Measurements from ENCODE around the gene EDAR. TPM values are rescaled to one million over a fixed set of nuclear protein-coding genes. Genes with fewer than 3 reads are reported as not detected.

EDAR gene
- total and polyA plus RNA-seq, 4 donors: not detected

DNA sequence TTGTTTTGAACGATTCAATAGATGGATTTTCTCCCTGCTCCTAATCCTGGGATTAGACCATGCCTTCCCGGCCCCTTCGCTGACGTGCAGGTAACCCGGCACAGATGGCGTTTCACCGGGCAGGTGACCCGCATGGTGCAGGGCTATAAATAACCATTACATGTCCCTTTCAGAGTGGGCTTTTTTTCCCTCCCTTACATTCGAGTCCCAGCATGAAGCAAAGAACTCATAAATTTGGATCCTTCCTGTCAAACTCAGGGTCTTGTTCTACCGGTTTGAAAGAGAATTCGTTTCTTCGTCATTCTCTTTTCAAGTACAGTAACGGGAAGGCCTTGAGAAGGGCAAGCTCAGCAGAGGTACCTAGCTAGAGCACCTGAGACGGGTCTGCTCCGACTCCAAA is 46.1 kb downstream of the EDAR start:
- no peak overlapping the region for H3K4me3 ChIP-seq (ENCODE audit: low read length in 2 of 2)
- peaks cover 2% of the 10 kb centered on the region for H3K9me3 ChIP-seq (ENCODE audit: control insufficient read depth, low read length)
- 90 to 93% methylated on average over 15 of the region's 15 CpGs for WGBS, 2 donors
- DNase-seq (peak in 1 of 2 donors; percentile 59), ATAC-seq (ENCODE audit: low FRiP score) (no peak)
- no peaks in the 10 kb centered on the region for H3K4me1 ChIP-seq (ENCODE audit: control insufficient read depth in 1 of 2, insufficient read depth in 2 of 2, low read length in 2 of 2)
- no peak overlapping the region for H3K27ac ChIP-seq (ENCODE audit: low read depth in 1 of 2, low read length in 2 of 2)
- H3K27me3 ChIP-seq (ENCODE audit: control insufficient read depth in 1 of 2, insufficient read depth in 2 of 2, low read length in 1 of 2): no peaks in the 10 kb centered on the region
- intact Hi-C loops (cut with DNase I): no loop called here
- no peaks in the 10 kb centered on the region for H3K36me3 ChIP-seq (ENCODE audit: control insufficient read depth in 1 of 2, insufficient read depth in 2 of 2, low read length in 1 of 2)

DNA sequence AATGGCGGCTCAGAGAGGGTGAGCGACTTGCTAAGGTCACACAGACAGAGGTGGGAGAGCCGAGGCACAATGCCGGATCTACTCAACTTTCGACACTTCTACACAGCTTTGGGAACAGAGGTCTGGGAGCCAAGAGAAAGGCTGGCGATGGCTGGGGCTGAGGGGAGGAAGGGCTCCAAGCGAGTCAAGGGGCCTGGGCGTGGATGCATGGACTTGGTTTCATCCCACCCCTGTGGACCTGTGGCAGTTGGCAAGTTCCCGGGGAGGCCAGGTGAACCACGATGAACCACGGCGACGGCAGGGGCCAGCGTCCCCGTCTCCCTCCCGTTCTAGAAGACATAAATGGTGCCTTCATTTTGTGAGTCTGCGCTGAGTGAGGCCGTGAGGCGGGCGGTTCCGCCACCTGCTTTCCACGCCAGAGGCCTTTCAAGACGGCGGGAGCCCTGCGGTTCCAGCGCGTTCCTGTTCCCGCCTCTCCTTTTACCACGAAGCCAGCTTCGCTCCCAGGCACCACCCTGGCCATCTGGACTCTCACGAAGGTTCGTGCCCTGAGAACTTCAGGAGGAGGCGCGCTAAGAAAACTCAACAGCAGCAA is 46.7 kb downstream of the EDAR start:
- 97 to 100% methylated on average over 34 of the region's 34 CpGs for WGBS, 2 donors
- DNase-seq: peak in 1 of 2 donors; percentile 63
- Histone ChIP-seq H3K36me3 (ENCODE audit: control insufficient read depth in 1 of 2, insufficient read depth in 2 of 2, low read length in 1 of 2) (no peaks in the 10 kb centered on the region), H3K4me3 (ENCODE audit: low read length in 2 of 2) (no peak overlapping the region), H3K27me3 (ENCODE audit: control insufficient read depth in 1 of 2, insufficient read depth in 2 of 2, low read length in 1 of 2) (no peaks in the 10 kb centered on the region), H3K9me3 (ENCODE audit: control insufficient read depth, low read length) (no peaks in the 10 kb centered on the region), H3K4me1 (ENCODE audit: control insufficient read depth in 1 of 2, insufficient read depth in 2 of 2, low read length in 2 of 2) (no peaks in the 10 kb centered on the region), H3K27ac (ENCODE audit: low read depth in 1 of 2, low read length in 2 of 2) (no peak overlapping the region)
- intact Hi-C loops (cut with DNase I): no loop called here
- ATAC-seq (ENCODE audit: low FRiP score): no peak

DNA sequence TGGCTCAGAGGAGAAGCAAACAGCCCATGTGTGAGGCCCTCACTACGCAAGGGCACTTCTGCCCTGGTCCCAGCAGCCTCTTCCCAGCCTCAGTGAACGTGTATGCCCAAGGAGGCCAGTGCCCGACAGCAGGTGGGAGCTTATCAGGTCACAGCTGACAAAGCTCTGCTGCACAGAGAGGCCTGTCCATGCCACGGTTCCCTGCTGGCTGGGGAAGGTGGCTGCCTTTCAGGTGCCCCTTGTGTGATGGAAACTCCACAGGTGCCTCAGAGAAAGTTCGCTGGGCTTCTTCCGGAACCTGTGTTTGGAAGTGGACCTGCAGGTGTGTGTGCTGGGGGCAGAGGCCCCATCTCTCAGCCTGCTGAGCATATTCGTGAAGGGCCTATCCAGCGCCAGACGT is 47.3 kb downstream of the EDAR start:
- H3K36me3 ChIP-seq (ENCODE audit: control insufficient read depth in 1 of 2, insufficient read depth in 2 of 2, low read length in 1 of 2): no peaks in the 10 kb centered on the region
- WGBS, 2 donors: 96% methylated on average over 9 of the region's 9 CpGs
- no peak overlapping the region for H3K27ac ChIP-seq (ENCODE audit: low read depth in 1 of 2, low read length in 2 of 2)
- DNase-seq: no peak
- H3K27me3 ChIP-seq (ENCODE audit: control insufficient read depth in 1 of 2, insufficient read depth in 2 of 2, low read length in 1 of 2): no peaks in the 10 kb centered on the region
- H3K4me3 ChIP-seq (ENCODE audit: low read length in 2 of 2): no peak overlapping the region
- no peak for ATAC-seq (ENCODE audit: low FRiP score)
- H3K4me1 ChIP-seq (ENCODE audit: control insufficient read depth in 1 of 2, insufficient read depth in 2 of 2, low read length in 2 of 2): no peaks in the 10 kb centered on the region
- H3K9me3 ChIP-seq (ENCODE audit: control insufficient read depth, low read length): no peaks in the 10 kb centered on the region
- intact Hi-C loops (cut with DNase I): no loop called here

DNA sequence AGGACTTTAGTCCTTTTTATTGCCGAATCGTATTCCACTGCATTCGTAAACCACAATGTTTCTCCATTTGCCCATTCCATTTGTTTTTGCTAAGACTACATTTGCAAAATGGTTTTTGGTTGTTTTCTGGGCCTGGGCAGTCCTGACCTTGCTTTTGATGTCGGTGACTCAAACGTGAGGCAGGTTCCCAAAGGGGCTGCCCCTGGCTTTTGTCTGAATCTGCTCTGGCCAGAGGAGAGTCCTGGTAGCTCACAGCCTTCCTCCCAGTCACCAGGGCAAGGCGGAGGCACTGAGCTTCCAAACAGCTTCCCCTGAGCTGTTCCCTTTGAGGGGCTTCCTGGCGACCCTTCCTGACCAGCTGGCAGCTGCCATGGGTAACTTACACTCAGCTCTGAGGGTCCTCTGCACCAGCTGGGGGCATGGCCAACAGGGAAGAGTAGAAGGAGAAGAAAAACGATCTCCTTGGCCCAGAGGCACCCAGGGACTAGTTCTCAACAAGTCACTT is 47.8 kb downstream of the EDAR start:
- Histone ChIP-seq H3K9me3 (ENCODE audit: control insufficient read depth, low read length) (no peaks in the 10 kb centered on the region), H3K27me3 (ENCODE audit: control insufficient read depth in 1 of 2, insufficient read depth in 2 of 2, low read length in 1 of 2) (no peaks in the 10 kb centered on the region), H3K4me1 (ENCODE audit: control insufficient read depth in 1 of 2, insufficient read depth in 2 of 2, low read length in 2 of 2) (no peaks in the 10 kb centered on the region), H3K27ac (ENCODE audit: low read depth in 1 of 2, low read length in 2 of 2) (no peak overlapping the region), H3K36me3 (ENCODE audit: control insufficient read depth in 1 of 2, insufficient read depth in 2 of 2, low read length in 1 of 2) (no peaks in the 10 kb centered on the region), H3K4me3 (ENCODE audit: low read length in 2 of 2) (no peak overlapping the region)
- DNase-seq (peak in 1 of 2 donors; percentile 37), ATAC-seq (ENCODE audit: low FRiP score) (no peak)
- intact Hi-C loops (cut with DNase I): no loop called here
- 83 to 86% methylated on average over 8 of the region's 8 CpGs for WGBS, 2 donors

DNA sequence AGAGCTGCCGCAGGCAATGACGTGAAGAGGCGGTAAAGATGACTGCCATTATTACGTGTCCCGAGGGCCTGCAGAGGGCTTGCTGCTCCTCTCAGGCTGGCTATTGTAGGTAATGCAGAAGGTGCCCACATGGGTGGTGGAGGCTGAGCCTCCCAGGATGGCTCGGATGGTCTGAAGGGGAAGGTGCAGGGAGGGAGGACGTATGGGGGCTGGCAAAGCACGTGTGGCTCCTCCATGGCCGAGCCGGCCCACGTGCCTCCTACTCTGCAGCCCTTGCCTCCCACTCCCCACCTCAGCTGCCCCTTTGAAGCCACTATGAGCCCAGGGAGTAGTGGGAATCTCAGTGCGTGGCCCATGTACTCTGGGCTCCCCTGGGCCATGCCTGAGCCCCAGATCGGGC is 48.9 kb downstream of the EDAR start:
- Histone ChIP-seq H3K4me1 (ENCODE audit: control insufficient read depth in 1 of 2, insufficient read depth in 2 of 2, low read length in 2 of 2) (no peaks in the 10 kb centered on the region), H3K27me3 (ENCODE audit: control insufficient read depth in 1 of 2, insufficient read depth in 2 of 2, low read length in 1 of 2) (no peaks in the 10 kb centered on the region), H3K27ac (ENCODE audit: low read depth in 1 of 2, low read length in 2 of 2) (no peak overlapping the region), H3K9me3 (ENCODE audit: control insufficient read depth, low read length) (no peaks in the 10 kb centered on the region), H3K36me3 (ENCODE audit: control insufficient read depth in 1 of 2, insufficient read depth in 2 of 2, low read length in 1 of 2) (no peaks in the 10 kb centered on the region), H3K4me3 (ENCODE audit: low read length in 2 of 2) (no peak overlapping the region)
- intact Hi-C loops (cut with DNase I): no loop called here
- peak in 1 of 2 donors; percentile 44 for DNase-seq
- ATAC-seq (ENCODE audit: low FRiP score): no peak
- WGBS, 2 donors: 87 to 92% methylated on average over 13 of the region's 13 CpGs

DNA sequence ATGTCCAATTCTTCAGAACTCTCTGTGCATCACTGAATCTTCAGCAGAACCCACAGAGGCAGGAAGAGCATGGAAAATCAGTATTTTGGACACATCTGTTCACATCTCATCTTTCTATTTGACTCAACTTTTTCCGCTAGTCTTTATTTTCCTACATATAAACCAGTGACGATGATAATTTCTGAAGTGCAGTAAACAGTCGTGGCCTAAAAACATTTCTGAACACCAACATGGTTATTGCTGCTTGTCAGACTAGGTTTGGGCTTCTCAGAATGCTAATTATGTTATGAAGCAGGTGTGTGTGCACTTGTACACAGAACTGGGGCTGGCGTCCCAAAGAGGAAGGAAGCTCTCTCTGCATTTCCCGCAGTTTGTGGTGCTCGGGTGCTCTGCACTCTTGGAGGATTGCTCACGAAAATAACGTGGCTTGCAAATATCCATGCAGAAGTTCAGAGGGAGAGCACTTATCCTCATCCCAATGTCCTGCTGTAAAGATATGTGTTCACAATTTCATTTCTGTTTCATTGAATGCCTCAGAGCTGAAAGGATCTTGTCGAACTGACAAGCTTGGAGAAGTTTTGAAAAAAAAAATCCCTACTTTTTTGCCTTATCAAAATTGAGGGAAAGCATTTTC is 50.8 kb downstream of the EDAR start:
- ATAC-seq (ENCODE audit: low FRiP score) (no peak), DNase-seq (peak in 1 of 2 donors; percentile 5)
- H3K4me1 ChIP-seq (ENCODE audit: control insufficient read depth in 1 of 2, insufficient read depth in 2 of 2, low read length in 2 of 2): no peaks in the 10 kb centered on the region
- no peak overlapping the region for H3K27ac ChIP-seq (ENCODE audit: low read depth in 1 of 2, low read length in 2 of 2)
- H3K9me3 ChIP-seq (ENCODE audit: control insufficient read depth, low read length): no peaks in the 10 kb centered on the region
- 82 to 83% methylated on average over 9 of the region's 9 CpGs for WGBS, 2 donors
- no peaks in the 10 kb centered on the region for H3K27me3 ChIP-seq (ENCODE audit: control insufficient read depth in 1 of 2, insufficient read depth in 2 of 2, low read length in 1 of 2)
- intact Hi-C loops (cut with DNase I): no loop called here
- no peak overlapping the region for H3K4me3 ChIP-seq (ENCODE audit: low read length in 2 of 2)
- H3K36me3 ChIP-seq (ENCODE audit: control insufficient read depth in 1 of 2, insufficient read depth in 2 of 2, low read length in 1 of 2): no peaks in the 10 kb centered on the region

DNA sequence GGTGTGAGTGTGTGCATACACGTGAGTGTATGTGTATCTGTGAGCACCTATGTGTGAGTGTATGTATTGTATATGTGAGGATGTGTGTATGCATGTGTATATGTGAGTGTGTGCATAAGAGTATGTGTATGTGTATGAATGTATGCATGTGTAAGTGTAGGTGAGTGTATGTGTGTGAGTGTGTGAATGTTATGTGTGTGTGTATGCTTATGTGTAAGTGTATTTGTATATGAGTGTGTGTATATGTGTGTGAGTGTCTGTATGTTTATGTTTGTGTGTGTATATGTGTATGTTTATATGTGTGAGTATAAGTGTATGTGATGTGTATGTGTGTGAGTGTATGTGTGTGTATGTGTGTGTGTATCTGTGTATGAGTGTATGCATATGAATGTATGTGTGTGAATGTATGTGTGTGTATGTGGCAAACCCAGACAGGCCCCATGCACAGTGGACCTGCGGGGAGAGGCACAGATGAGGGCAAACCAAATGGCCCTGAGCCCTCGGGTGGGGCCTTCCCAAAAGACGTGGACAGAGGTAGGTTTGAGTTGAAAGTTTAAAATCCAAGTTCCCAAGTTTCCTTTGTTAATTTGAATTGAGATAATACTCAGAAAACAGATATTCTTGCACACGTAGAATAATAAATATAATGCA is 51.5 kb downstream of the EDAR start:
- 84 to 92% methylated on average over 5 of the region's 5 CpGs for WGBS, 2 donors

DNA sequence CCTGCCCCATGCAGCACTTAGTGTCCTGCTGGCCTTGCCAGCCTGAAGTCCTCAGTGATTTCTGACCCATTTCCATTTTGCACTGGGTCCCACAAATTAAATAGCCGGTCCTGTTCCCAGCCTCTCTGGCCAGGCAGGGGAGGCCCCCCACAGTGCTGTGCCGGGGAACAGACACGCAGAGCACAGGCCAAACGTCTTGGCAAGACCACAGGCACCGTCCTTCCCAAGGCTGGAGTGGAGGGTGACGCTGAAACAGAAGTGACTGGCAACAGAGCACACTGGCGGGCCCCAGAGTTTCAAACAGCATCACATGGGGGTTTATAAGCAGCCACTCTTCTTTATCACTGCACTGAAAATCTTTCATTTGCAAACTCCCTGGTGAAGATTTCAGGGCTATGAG is 52.2 kb downstream of the EDAR start:
- Histone ChIP-seq H3K27me3 (ENCODE audit: control insufficient read depth in 1 of 2, insufficient read depth in 2 of 2, low read length in 1 of 2) (no peaks in the 10 kb centered on the region), H3K27ac (ENCODE audit: low read depth in 1 of 2, low read length in 2 of 2) (no peak overlapping the region), H3K36me3 (ENCODE audit: control insufficient read depth in 1 of 2, insufficient read depth in 2 of 2, low read length in 1 of 2) (no peaks in the 10 kb centered on the region), H3K4me1 (ENCODE audit: control insufficient read depth in 1 of 2, insufficient read depth in 2 of 2, low read length in 2 of 2) (no peaks in the 10 kb centered on the region), H3K4me3 (ENCODE audit: low read length in 2 of 2) (no peak overlapping the region), H3K9me3 (ENCODE audit: control insufficient read depth, low read length) (no peaks in the 10 kb centered on the region)
- WGBS, 2 donors: 21% methylated on average over 7 of the region's 7 CpGs
- ATAC-seq (ENCODE audit: low FRiP score) (no peak), DNase-seq (peak in 1 of 2 donors; percentile 55)
- intact Hi-C loops (cut with DNase I): no loop called here

More for the DNA sequence above, 51.5 kb downstream of the EDAR start:
- ATAC-seq (ENCODE audit: low FRiP score) (no peak), DNase-seq (peak in 1 of 2 donors; percentile 61)
- Histone ChIP-seq H3K9me3 (ENCODE audit: control insufficient read depth, low read length) (no peaks in the 10 kb centered on the region), H3K4me3 (ENCODE audit: low read length in 2 of 2) (no peak overlapping the region), H3K36me3 (ENCODE audit: control insufficient read depth in 1 of 2, insufficient read depth in 2 of 2, low read length in 1 of 2) (no peaks in the 10 kb centered on the region), H3K4me1 (ENCODE audit: control insufficient read depth in 1 of 2, insufficient read depth in 2 of 2, low read length in 2 of 2) (no peaks in the 10 kb centered on the region), H3K27me3 (ENCODE audit: control insufficient read depth in 1 of 2, insufficient read depth in 2 of 2, low read length in 1 of 2) (no peaks in the 10 kb centered on the region), H3K27ac (ENCODE audit: low read depth in 1 of 2, low read length in 2 of 2) (no peak overlapping the region)
- intact Hi-C loops (cut with DNase I): no loop called here
